Endodermal cell (in vitro differentiated cells): ENCODE data around the gene SCNN1A. TPM values are rescaled to one million over a fixed set of nuclear protein-coding genes. Genes with fewer than 3 reads are reported as not detected.
A peak's percentile ranks its signal among the peaks of the same experiment; 100 is the strongest.
"Not testable (repeated sequence)": the region's sequence is repeated elsewhere in the genome, so short reads cannot be mapped to it uniquely, and the experiment has no call there.

Experiments used
- DNase-seq: peaks from one replicate; pipeline ENCODE4 v3.0.0-alpha.2; 2017
- H3K27ac ChIP-seq: 2 replicates; pipeline ENCODE4 v1.5.1; 2013; ENCODE audit warnings: mild to moderate bottlenecking, low read depth, low read length, moderate library complexity
- H3K27me3 ChIP-seq: 2 replicates; pipeline ENCODE4 v1.6.1; 2013; ENCODE audit warnings: mild to moderate bottlenecking, low read length, moderate library complexity; ENCODE audit not compliant: insufficient read depth, control insufficient read depth, poor library complexity, severe bottlenecking
- H3K36me3 ChIP-seq: 2 replicates; pipeline ENCODE4 v1.7.0; 2013; ENCODE audit warnings: mild to moderate bottlenecking, low read length, moderate library complexity; ENCODE audit not compliant: control insufficient read depth, insufficient read depth
- H3K4me1 ChIP-seq: one replicate; pipeline ENCODE4 v1.7.0; 2013; ENCODE audit warnings: low read length; ENCODE audit not compliant: control insufficient read depth, insufficient read depth
- H3K4me3 ChIP-seq: 2 replicates; pipeline ENCODE4 v1.5.1; 2013; ENCODE audit warnings: mild to moderate bottlenecking, low read length, moderate library complexity
- H3K9ac ChIP-seq: 2 replicates; pipeline ENCODE4 v1.6.1; 2013; ENCODE audit warnings: mild to moderate bottlenecking, low read length, moderate library complexity; ENCODE audit not compliant: poor library complexity, severe bottlenecking; ENCODE audit errors: extremely low read depth
- H3K9me3 ChIP-seq: 2 replicates; pipeline ENCODE4 v1.6.1; 2013; ENCODE audit warnings: mild to moderate bottlenecking, low read length, moderate library complexity; ENCODE audit not compliant: control insufficient read depth
- H3K27ac Mint-ChIP-seq: 2 replicates; pipeline ENCODE4 v1.8.0; 2020; ENCODE audit warnings: mixed read lengths
- H3K27me3 Mint-ChIP-seq: 2 replicates; pipeline ENCODE4 v1.8.0; 2021; ENCODE audit warnings: mild to moderate bottlenecking, mixed read lengths; ENCODE audit not compliant: insufficient read depth
- H3K36me3 Mint-ChIP-seq: 2 replicates; pipeline ENCODE4 v1.8.0; 2020; ENCODE audit warnings: low read depth, mixed read lengths
- H3K4me1 Mint-ChIP-seq: 2 replicates; pipeline ENCODE4 v1.8.0; 2020; ENCODE audit warnings: mixed read lengths
- H3K4me3 Mint-ChIP-seq: 2 replicates; pipeline ENCODE4 v1.8.0; 2020; ENCODE audit warnings: mild to moderate bottlenecking, moderate library complexity, mixed read lengths
- H3K9me3 Mint-ChIP-seq: 2 replicates; pipeline ENCODE4 v1.8.0; 2020; ENCODE audit warnings: mild to moderate bottlenecking, mixed read lengths
- WGBS, 2 experiments: methylation state at CpG; one replicate each; pipeline versions ENCODE4 v1.1.5 to v1.1.7; 2013; ENCODE audit warnings: missing lambda C conversion rate in 2 of 2, mixed read lengths in 1 of 2; ENCODE audit not compliant: insufficient coverage in 1 of 2, insufficient read length in 1 of 2; 5-methylcytosine and 5-hydroxymethylcytosine counted together
- total RNA-seq, 2 donors: library from RNA; stranded (reverse); fragmentation: NEBNext Ultra II Directional in 1 of 2; extraction: Animal tissue kit (Norgen Biotek cat#: 25700) in 1 of 2; gene quantifications; 2 replicates in 1 of 2; 3 replicates in 1 of 2; pipeline ENCODE4 v1.2.1, GENCODE V29; 2021
- TF ChIP-seq, protein P1 (sequence below): fragments of 200-600 bp; sonication (generic); conservative IDR thresholded peaks from 2 replicates; pipeline ENCODE4 v1.5.0; 2021; ENCODE audit warnings: antibody characterized with exemption, mild to moderate bottlenecking

SCNN1A gene
- total RNA-seq, 2 donors from 2014 or later: 32.1 to 87.7 TPM

DNA sequence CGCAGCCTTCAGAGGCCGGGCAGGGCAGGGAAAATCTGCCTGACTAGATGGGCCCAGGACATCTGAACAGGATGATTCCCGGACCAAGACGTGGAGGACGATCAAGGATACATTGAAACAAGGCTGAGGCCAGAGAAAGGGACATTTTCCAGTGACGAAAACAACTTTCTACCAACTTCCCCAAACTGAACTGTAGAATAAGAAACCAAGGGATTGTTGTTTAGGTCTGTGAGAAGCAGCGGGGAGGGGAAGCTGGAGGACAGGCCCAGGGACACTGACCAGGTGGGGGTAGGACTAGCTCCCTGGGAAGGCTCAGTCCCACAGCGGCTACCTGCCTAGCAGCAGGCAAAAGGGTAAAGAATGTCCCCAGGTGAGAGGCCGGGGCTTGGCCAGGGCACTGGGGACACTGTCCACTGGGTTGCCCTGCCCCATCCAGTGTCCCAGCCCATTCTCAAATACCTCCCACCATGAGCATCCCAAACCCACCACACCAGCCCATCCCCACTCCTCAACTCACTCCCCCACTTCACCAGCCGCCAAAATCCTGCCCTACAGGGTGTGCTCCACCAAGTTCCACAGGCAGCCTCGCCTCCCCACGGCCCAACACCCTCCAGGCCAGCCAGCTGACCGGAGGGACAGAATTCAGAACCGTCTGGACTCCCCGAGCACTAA, 34.5 kb downstream of the SCNN1A start:
- Histone ChIP-seq H3K27ac (no peak overlapping the region), H3K4me3 (peak overlapping the region; percentile 97), H3K36me3 (no peaks in the 10 kb centered on the region), H3K9ac (peak overlapping the region; percentile 72), H3K9me3 (no peaks in the 10 kb centered on the region), H3K4me1 (peaks cover 16% of the 10 kb centered on the region), H3K27me3 (no peaks in the 10 kb centered on the region)
- H3K4me3 Mint-ChIP-seq: no peak overlapping the region
- no peak overlapping the region for H3K27ac Mint-ChIP-seq
- H3K36me3 Mint-ChIP-seq: no peaks in the 10 kb centered on the region
- peak; percentile 68 for DNase-seq
- H3K27me3 Mint-ChIP-seq: no peaks in the 10 kb centered on the region
- H3K9me3 Mint-ChIP-seq: no peaks in the 10 kb centered on the region
- H3K4me1 Mint-ChIP-seq: peaks cover 35% of the 10 kb centered on the region
- TF ChIP-seq, protein P1, sequence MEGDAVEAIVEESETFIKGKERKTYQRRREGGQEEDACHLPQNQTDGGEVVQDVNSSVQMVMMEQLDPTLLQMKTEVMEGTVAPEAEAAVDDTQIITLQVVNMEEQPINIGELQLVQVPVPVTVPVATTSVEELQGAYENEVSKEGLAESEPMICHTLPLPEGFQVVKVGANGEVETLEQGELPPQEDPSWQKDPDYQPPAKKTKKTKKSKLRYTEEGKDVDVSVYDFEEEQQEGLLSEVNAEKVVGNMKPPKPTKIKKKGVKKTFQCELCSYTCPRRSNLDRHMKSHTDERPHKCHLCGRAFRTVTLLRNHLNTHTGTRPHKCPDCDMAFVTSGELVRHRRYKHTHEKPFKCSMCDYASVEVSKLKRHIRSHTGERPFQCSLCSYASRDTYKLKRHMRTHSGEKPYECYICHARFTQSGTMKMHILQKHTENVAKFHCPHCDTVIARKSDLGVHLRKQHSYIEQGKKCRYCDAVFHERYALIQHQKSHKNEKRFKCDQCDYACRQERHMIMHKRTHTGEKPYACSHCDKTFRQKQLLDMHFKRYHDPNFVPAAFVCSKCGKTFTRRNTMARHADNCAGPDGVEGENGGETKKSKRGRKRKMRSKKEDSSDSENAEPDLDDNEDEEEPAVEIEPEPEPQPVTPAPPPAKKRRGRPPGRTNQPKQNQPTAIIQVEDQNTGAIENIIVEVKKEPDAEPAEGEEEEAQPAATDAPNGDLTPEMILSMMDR: no peak
- 4 to 8% methylated on average over 10 to 15 of the region's 15 CpGs for WGBS, 2 experiments

DNA sequence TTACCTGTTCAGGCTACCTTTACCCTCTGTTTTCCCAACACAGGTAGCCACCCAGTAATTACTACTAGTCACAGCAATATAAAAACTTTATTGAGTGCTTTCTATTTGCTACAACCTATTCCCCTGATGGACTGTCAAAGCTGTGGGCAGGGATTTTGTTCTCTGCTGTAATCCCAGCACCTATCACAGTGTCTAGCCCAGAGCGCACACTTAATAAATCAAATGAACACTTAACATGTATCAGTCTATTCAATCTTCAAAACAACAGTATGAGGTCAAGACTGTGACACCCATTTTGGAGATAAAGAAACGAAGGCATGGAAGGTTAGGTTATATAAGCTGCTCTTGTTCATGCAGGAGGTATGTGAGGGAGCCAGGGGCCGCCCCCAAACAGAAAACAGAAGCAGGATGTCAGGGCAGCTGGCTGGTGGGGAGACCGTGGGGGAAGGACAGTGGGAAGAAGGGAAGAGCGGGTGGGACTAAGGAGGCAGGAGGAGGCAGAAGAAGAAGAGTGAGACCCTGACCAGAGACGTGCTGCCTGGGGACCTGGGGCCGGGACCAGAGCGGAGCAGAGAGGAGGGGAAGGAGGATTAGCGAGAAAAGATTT, 35.2 kb downstream of the SCNN1A start:
- no peaks in the 10 kb centered on the region for H3K27me3 Mint-ChIP-seq

DNA sequence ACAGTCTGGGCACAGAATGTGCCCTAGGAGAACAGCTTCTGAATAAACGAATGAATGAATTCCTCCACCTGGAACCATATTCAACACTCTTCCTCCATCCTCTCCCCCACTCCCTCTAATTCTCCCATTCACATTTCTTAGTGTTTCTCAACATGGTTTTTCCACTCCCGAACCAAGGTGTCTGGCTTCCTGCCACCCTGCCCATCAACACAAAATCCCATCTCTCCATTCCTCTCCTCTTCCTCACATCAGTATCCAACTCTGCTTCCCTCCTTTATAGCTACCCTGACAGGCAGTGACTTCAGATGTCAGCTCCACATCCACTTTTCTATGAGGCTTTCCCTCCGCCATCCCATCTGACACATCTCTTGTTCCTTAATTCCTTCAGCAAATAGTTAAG, 36.4 kb downstream of the SCNN1A start:
- no peak for DNase-seq
- no peak overlapping the region for H3K27ac ChIP-seq
- H3K27me3 ChIP-seq: no peaks in the 10 kb centered on the region
- H3K9me3 ChIP-seq: no peaks in the 10 kb centered on the region
- 81 to 100% methylated on average over 2 to 3 of the region's 3 CpGs for WGBS, 2 experiments
- peak overlapping the region; percentile 97 for H3K4me3 ChIP-seq
- H3K27ac Mint-ChIP-seq: no peak overlapping the region
- H3K4me1 Mint-ChIP-seq: peaks cover 40% of the 10 kb centered on the region
- peaks cover 9% of the 10 kb centered on the region for H3K36me3 ChIP-seq
- H3K4me3 Mint-ChIP-seq: no peak overlapping the region
- TF ChIP-seq, protein P1: no peak
- peaks cover 12% of the 10 kb centered on the region for H3K36me3 Mint-ChIP-seq
- H3K9ac ChIP-seq: no peak overlapping the region
- H3K4me1 ChIP-seq: peaks cover 20% of the 10 kb centered on the region
- no peaks in the 10 kb centered on the region for H3K27me3 Mint-ChIP-seq
- no peaks in the 10 kb centered on the region for H3K9me3 Mint-ChIP-seq

More for the DNA sequence above, 35.2 kb downstream of the SCNN1A start:
- H3K9ac ChIP-seq: peak overlapping the region; percentile 72
- no peaks in the 10 kb centered on the region for H3K27me3 ChIP-seq
- no peaks in the 10 kb centered on the region for H3K9me3 Mint-ChIP-seq
- H3K4me3 Mint-ChIP-seq: no peak overlapping the region
- no peak overlapping the region for H3K27ac Mint-ChIP-seq
- 17 to 24% methylated on average over 7 to 9 of the region's 9 CpGs for WGBS, 2 experiments
- H3K36me3 ChIP-seq: no peaks in the 10 kb centered on the region
- TF ChIP-seq, protein P1: no peak
- peak; percentile 57 for DNase-seq
- no peak overlapping the region for H3K27ac ChIP-seq
- H3K4me3 ChIP-seq: peak overlapping the region; percentile 97
- H3K4me1 Mint-ChIP-seq: peaks cover 35% of the 10 kb centered on the region
- peaks cover 20% of the 10 kb centered on the region for H3K4me1 ChIP-seq
- no peaks in the 10 kb centered on the region for H3K9me3 ChIP-seq
- peaks cover under 1% of the 10 kb centered on the region for H3K36me3 Mint-ChIP-seq

DNA sequence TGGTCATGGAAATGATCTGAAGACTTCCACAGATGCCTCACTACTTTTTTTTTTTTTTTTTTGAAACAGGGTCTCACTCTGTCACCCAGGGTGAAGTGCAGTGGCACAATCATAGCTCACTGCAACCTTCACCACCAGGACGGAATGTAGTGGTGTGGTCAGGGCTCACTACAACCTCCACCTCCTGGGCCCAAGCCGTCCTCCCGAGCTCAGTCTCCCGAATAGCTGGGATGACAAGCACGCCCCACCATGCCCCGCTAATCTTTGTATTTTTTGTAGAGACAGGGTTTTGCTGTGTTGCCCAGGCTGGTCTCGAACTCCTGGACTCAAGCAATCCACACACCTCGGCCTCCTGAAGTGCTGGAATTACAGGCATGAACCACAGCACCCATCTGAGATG, 36.8 kb downstream of the SCNN1A start:
- H3K36me3 ChIP-seq: peaks cover 13% of the 10 kb centered on the region
- peaks cover 20% of the 10 kb centered on the region for H3K4me1 ChIP-seq
- H3K27me3 Mint-ChIP-seq, H3K27ac Mint-ChIP-seq, H3K9me3 ChIP-seq, H3K4me3 ChIP-seq, H3K27me3 ChIP-seq, H3K9me3 Mint-ChIP-seq, H3K4me3 Mint-ChIP-seq, H3K9ac ChIP-seq, H3K27ac ChIP-seq: not testable (repeated sequence)
- Mint-ChIP-seq H3K36me3 (peaks cover 16% of the 10 kb centered on the region), H3K4me1 (peaks cover 36% of the 10 kb centered on the region)
- 95 to 98% methylated on average over 5 to 8 of the region's 8 CpGs for WGBS, 2 experiments
- peak; percentile 55 for DNase-seq
